Common myeloid progenitor, CD34-positive (primary cell): ENCODE measurements around the gene PAX2.
A peak's percentile ranks its signal among the peaks of the same experiment; 100 is the strongest.

Source experiments
- CTCF ChIA-PET: fragments of 350-600 bp; sonication (Branson Sonifier 250); formaldehyde crosslinking; loops from one replicate; lab custom pipeline; 2021; ENCODE audit warnings: antibody characterized with exemption; lab: Charles Lee
- POLR2A ChIA-PET: fragments of 350-600 bp; sonication (Branson Sonifier 250); formaldehyde crosslinking; loops from one replicate; lab custom pipeline; 2021; ENCODE audit warnings: antibody characterized with exemption; lab: Charles Lee
- DNase-seq, 3 donors: peaks; one replicate each; pipeline versions ENCODE4 v3.0.0 to v3.0.0-alpha.2; 2013
- H3K27ac ChIP-seq, 2 experiments: 1 replicate in 1 of 2; 2 replicates in 1 of 2; pipeline ENCODE4 v1.7.0; 2013; ENCODE audit warnings: inconsistent platforms in 2 of 2, low read length in 2 of 2, mild to moderate bottlenecking in 2 of 2, low read depth in 1 of 2, moderate library complexity in 1 of 2; ENCODE audit not compliant: severe bottlenecking in 2 of 2, insufficient read depth in 1 of 2, poor library complexity in 1 of 2
- H3K27me3 ChIP-seq, 5 experiments: replicated peaks in 2 of 5; 1 replicate in 3 of 5; 2 replicates in 2 of 5; pipeline versions ENCODE4 v1.6.1 to v1.7.0; 2013; ENCODE audit warnings: low read length in 4 of 5, mild to moderate bottlenecking in 2 of 5, moderate library complexity in 2 of 5, inconsistent platforms in 1 of 5; ENCODE audit not compliant: insufficient read depth in 5 of 5, control insufficient read depth in 4 of 5
- H3K36me3 ChIP-seq, 4 experiments: 1 replicate in 2 of 4; 2 replicates in 2 of 4; pipeline versions ENCODE4 v1.6.1 to v1.7.0; 2013; ENCODE audit warnings: low read length in 3 of 4, control low read depth in 1 of 4, mild to moderate bottlenecking in 1 of 4; ENCODE audit not compliant: control insufficient read depth in 4 of 4, insufficient read depth in 4 of 4
- H3K4me1 ChIP-seq, 4 experiments: 1 replicate in 3 of 4; 2 replicates in 1 of 4; pipeline versions ENCODE4 v1.6.1 to v1.7.1; 2013; ENCODE audit warnings: low read length in 3 of 4, mild to moderate bottlenecking in 3 of 4, control low read depth in 1 of 4, inconsistent platforms in 1 of 4, moderate library complexity in 1 of 4; ENCODE audit not compliant: control insufficient read depth in 4 of 4, insufficient read depth in 4 of 4; ENCODE audit errors: control extremely low read depth in 1 of 4
- H3K4me3 ChIP-seq, 7 experiments: 1 replicate in 4 of 7; 2 replicates in 3 of 7; pipeline versions ENCODE4 v1.5.1 to v1.7.0; 2013; ENCODE audit warnings: mild to moderate bottlenecking in 7 of 7, low read length in 6 of 7, moderate library complexity in 6 of 7, inconsistent platforms in 2 of 7, low read depth in 2 of 7, control low read depth in 1 of 7; ENCODE audit not compliant: insufficient read depth in 4 of 7, control insufficient read depth in 1 of 7; ENCODE audit errors: extremely low read depth in 1 of 7
- H3K9me3 ChIP-seq, 5 experiments: 1 replicate in 4 of 5; 2 replicates in 1 of 5; pipeline versions ENCODE4 v1.6.1 to v1.7.1; 2013; ENCODE audit warnings: low read length in 4 of 5, mild to moderate bottlenecking in 2 of 5, inconsistent platforms in 1 of 5, low read depth in 1 of 5, moderate library complexity in 1 of 5; ENCODE audit not compliant: control insufficient read depth in 4 of 5, insufficient read depth in 2 of 5; ENCODE audit errors: control extremely low read depth in 1 of 5
- WGBS: methylation state at CpG from one replicate; pipeline ENCODE4 v1.1.5; 2013; ENCODE audit not compliant: insufficient coverage; 5-methylcytosine and 5-hydroxymethylcytosine counted together

The PAX2 gene

GRCh38 chr10:100735087-100735336 is 10.4 kb upstream of the PAX2 start:
- 37% methylated on average over 7 of the region's 7 CpGs for WGBS
- Histone ChIP-seq H3K9me3 (no peaks in the 10 kb centered on the region), H3K27ac (no peak overlapping the region), H3K36me3 (no peaks in the 10 kb centered on the region), H3K4me1 (peaks cover 0 to 39% (median 24%) of the 10 kb centered on the region in 4 experiments), H3K27me3 (peaks cover 8 to 100% (median 71%) of the 10 kb centered on the region in 5 experiments), H3K4me3 (no peak overlapping the region)
- no peak for DNase-seq
- POLR2A ChIA-PET: interaction anchor here (0.5 kb wide), 1 partner anchor 249 kb away, joined by 3 read pairs; no protein-coding TSS in a partner anchor
- CTCF ChIA-PET: interaction anchor here (2.6 kb wide), 1 partner anchor 8 kb away, joined by 9 read pairs; no protein-coding TSS in a partner anchor

- 6% methylated on average over 73 of the region's 73 CpGs for WGBS
- Histone ChIP-seq H3K4me3 (no peak overlapping the region), H3K9me3 (no peaks in the 10 kb centered on the region), H3K36me3 (no peaks in the 10 kb centered on the region), H3K27ac (no peak overlapping the region), H3K27me3 (peaks cover 8 to 100% (median 70%) of the 10 kb centered on the region in 5 experiments), H3K4me1 (peaks cover 0 to 35% (median 21%) of the 10 kb centered on the region in 4 experiments)
- CTCF ChIA-PET: interaction anchor here (1.1 to 1.2 kb wide), 2 partner anchors 9 to 174 kb away, joined by 4 read pairs; no protein-coding TSS in a partner anchor
- DNase-seq: no peak
- POLR2A ChIA-PET: interaction anchor here (0.5 kb wide), 1 partner anchor 249 kb away, joined by 3 read pairs; no protein-coding TSS in a partner anchor
Observed at GRCh38 chr10:100735337-100736143, 9.8 kb upstream of the PAX2 start.

GRCh38 chr10:100736144-100736808 is 9.1 kb upstream of the PAX2 start:
- POLR2A ChIA-PET: no interaction called here
- DNase-seq: no peak
- Histone ChIP-seq H3K9me3 (no peaks in the 10 kb centered on the region), H3K4me3 (no peak overlapping the region), H3K27ac (no peak overlapping the region), H3K27me3 (peaks cover 8 to 100% (median 71%) of the 10 kb centered on the region in 5 experiments), H3K4me1 (peaks cover 0 to 28% (median 14%) of the 10 kb centered on the region in 4 experiments), H3K36me3 (no peaks in the 10 kb centered on the region)
- CTCF ChIA-PET: interaction anchor here (0.9 to 1.2 kb wide), 4 partner anchors 8 to 175 kb away, joined by 3 to 4 read pairs (median 4); no protein-coding TSS in a partner anchor
- WGBS: 49% methylated on average over 3 of the region's 6 CpGs

DNA sequence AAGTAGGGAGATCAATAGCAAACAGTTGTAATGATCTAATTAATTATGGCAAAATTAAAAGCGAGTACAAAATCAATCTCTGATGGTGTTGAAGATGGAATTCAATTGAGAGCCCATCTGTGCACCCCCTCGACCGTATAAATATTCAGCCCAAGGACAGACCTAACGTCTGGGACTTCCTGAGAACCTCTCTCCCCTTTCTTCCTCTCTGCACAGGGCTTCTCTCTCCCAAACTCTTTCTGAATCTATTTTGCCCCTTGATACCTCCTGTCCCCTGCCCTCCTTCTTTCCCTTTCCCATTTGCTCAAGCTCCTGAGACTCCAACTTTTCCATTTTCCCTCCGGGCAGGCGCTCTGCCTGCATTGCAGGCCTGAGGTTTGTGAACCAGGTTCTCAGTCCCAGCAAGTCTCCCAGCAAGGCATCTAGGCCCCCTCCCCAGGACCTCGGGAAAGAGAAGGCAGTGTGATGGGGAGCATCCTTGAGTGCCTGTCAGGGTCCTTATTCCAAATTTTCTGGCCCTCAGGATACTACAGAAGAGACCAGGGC is 8.5 kb upstream of the PAX2 start:
- no peak overlapping the region for H3K27ac ChIP-seq
- H3K4me3 ChIP-seq: peak overlapping the region in 3 of 7 experiments; percentile 40 to 60 (median 55)
- ChIA-PET POLR2A (no interaction called here), CTCF (interaction anchor here (0.9 to 1.2 kb wide), 4 partner anchors 9 to 176 kb away, joined by 3 to 4 read pairs (median 4); no protein-coding TSS in a partner anchor)
- H3K4me1 ChIP-seq: peaks cover 0 to 24% (median 12%) of the 10 kb centered on the region in 4 experiments
- H3K27me3 ChIP-seq: peaks cover 8 to 100% (median 70%) of the 10 kb centered on the region in 5 experiments
- 57% methylated on average over 6 of the region's 7 CpGs for WGBS
- no peak for DNase-seq
- H3K9me3 ChIP-seq: no peaks in the 10 kb centered on the region
- H3K36me3 ChIP-seq: no peaks in the 10 kb centered on the region

DNA sequence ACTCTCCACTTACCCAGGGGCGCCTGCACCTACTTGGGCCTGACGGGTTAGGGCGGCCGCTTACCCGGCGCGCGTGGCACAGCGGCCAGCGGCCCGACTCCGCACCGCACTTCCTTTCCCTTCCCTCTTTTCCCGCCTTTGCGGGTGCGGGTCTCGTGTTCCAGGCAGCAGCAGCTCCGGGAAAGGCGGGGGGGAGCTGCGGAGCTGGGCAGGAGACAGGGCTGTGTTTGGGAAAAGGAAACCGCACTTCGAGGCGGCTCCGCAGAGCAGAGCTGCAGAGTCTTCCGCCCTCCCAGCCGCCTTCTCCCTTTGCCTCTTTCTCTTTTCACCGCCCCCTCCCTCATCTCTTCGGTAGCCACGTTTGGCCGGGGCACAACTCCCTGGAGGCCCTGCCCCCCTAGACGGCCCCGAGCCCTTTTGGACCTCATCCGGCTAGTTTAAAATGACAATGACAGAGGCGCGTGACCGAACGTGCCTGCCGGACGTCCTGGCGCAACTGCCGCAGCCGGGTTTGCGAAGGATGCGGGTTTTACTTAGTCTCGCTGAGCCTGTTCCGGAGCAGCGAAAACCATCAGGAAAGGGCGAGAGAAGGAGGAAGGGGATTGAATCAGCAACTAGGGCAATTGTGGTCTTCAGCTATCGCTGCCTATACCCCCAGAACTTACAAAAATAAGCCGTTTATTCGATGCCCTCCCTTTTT is 7.9 kb upstream of the PAX2 start:
- Histone ChIP-seq H3K4me3 (peak overlapping the region in 5 of 7 experiments; percentile 4 to 60 (median 40)), H3K4me1 (peaks cover 0 to 24% (median 12%) of the 10 kb centered on the region in 4 experiments), H3K9me3 (no peaks in the 10 kb centered on the region), H3K27ac (no peak overlapping the region), H3K36me3 (no peaks in the 10 kb centered on the region), H3K27me3 (peaks cover 8 to 100% (median 69%) of the 10 kb centered on the region in 5 experiments)
- POLR2A ChIA-PET: interaction anchor here (0.5 kb wide), 1 partner anchor 81 kb away, joined by 3 read pairs; no protein-coding TSS in a partner anchor
- CTCF ChIA-PET: interaction anchor here (0.7 to 1.0 kb wide), 2 partner anchors 9 to 10 kb away, joined by 3 to 4 read pairs; no protein-coding TSS in a partner anchor
- under 1% methylated on average over 33 of the region's 51 CpGs for WGBS
- peak in 1 of 3 donors; percentile 40 for DNase-seq

DNA sequence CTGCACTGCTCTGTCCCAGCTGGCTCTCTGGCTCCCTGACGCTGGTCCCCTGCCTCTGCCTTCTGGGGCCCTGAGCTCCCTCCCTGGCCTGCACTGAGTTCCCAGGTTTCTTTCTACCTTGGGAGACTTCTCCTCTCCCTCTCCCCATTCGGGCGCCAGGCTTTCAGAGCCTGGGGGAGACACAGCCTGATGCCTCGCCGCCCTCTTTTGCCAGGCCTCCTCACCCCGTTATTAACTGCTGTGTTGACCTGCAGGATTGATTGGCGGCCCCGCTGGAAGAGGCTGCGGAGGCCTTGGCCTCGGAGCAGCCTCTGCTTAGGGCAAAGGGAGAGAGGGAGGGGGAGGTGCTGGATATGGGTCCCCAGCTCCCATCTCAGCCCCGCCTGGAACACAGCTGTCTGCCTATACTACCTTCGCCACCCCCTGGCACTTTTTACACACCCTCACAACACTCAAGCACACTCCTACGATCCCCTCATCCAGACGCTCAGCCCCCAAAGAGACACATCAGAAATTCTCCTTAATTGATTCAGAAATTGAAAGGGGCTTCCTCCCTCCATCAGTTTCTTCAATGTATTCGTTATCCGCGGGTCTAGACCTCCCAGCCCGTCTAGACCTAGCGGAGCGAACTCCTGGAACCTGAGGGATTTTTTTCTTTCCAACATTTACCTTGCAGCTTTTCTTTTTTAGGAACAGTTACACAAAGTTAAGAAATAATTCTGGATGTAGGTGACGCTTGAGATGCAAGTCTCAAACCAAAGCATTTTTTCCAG is 7.1 kb upstream of the PAX2 start:
- Histone ChIP-seq H3K27me3 (peaks cover 8 to 100% (median 69%) of the 10 kb centered on the region in 5 experiments), H3K27ac (no peak overlapping the region), H3K4me3 (peak overlapping the region in 1 of 7 experiments; percentile 55), H3K36me3 (no peaks in the 10 kb centered on the region), H3K4me1 (peaks cover 0 to 24% (median 12%) of the 10 kb centered on the region in 4 experiments), H3K9me3 (no peaks in the 10 kb centered on the region)
- ChIA-PET POLR2A (interaction anchor here (0.5 kb wide), 1 partner anchor 82 kb away, joined by 3 read pairs; no protein-coding TSS in a partner anchor), CTCF (interaction anchor here (0.7 kb wide), 1 partner anchor 9 kb away, joined by 3 read pairs; no protein-coding TSS in a partner anchor)
- 10% methylated on average over 8 of the region's 21 CpGs for WGBS
- DNase-seq: no peak
